GM12878 (cell line): Measurements from ENCODE around the gene APPBP2.

Experiments
- BHLHE40 ChIP-seq, 2 experiments: fragments of 450-650 bp in 1 of 2; IDR thresholded peaks; 2 replicates each; pipeline ENCODE4 v1.6.1; 2011 to 2017; ENCODE audit warnings: low read depth in 2 of 2, borderline replicate concordance in 1 of 2, improper control_type of control experiment in 1 of 2, low read length in 1 of 2, mild to moderate bottlenecking in 1 of 2
- CREM ChIP-seq: IDR thresholded peaks from 2 replicates; pipeline ENCODE4 v1.6.1; 2014; ENCODE audit warnings: antibody characterized with exemption, low read depth
- HDAC2 ChIP-seq: fragments of 200-600 bp; sonication (generic); IDR thresholded peaks from 2 replicates; pipeline ENCODE4 v1.6.1; 2017
- KAT2A ChIP-seq: conservative IDR thresholded peaks from 2 replicates; pipeline ENCODE4 v1.6.1; 2011; ENCODE audit warnings: low read depth, low read length; ENCODE audit not compliant: control insufficient read depth
- NR2C2 ChIP-seq: IDR thresholded peaks from 2 replicates; pipeline ENCODE4 v1.6.1; 2011; ENCODE audit warnings: borderline replicate concordance, low read depth; ENCODE audit not compliant: control insufficient read depth, insufficient read length
- POLR2A ChIP-seq: IDR thresholded peaks from 2 replicates; pipeline ENCODE4 v1.6.1; 2011; ENCODE audit warnings: low read depth, mild to moderate bottlenecking, low read length
- POLR2AphosphoS2 ChIP-seq: IDR thresholded peaks from 2 replicates; pipeline ENCODE4 v1.6.1; 2011; ENCODE audit warnings: low read depth, mild to moderate bottlenecking, low read length, improper control_type of control experiment, moderate library complexity
- POLR2AphosphoS5 ChIP-seq: IDR thresholded peaks from 2 replicates; pipeline ENCODE4 v1.6.1; 2011; ENCODE audit warnings: mild to moderate bottlenecking, low read length, inconsistent platforms
- RAD21 ChIP-seq: IDR thresholded peaks from 2 replicates; pipeline ENCODE4 v1.6.1; 2011; ENCODE audit warnings: mild to moderate bottlenecking, low read depth, low read length, moderate library complexity; ENCODE audit not compliant: insufficient read depth
- ZBED1 ChIP-seq: IDR thresholded peaks from 2 replicates; pipeline ENCODE4 v1.6.1; 2016; ENCODE audit warnings: borderline replicate concordance
- TF ChIP-seq, protein P1 (sequence below), 3 experiments: IDR thresholded peaks in 2 of 3; conservative IDR thresholded peaks in 1 of 3; 2 replicates each; pipeline ENCODE4 v1.5.1; 2011; ENCODE audit warnings: low read depth in 3 of 3, low read length in 3 of 3, mild to moderate bottlenecking in 3 of 3, control low read depth in 2 of 3, moderate library complexity in 2 of 3, inconsistent platforms in 1 of 3, mixed read lengths in 1 of 3; ENCODE audit not compliant: control insufficient read depth in 2 of 3, insufficient read depth in 1 of 3; ENCODE audit errors: extremely low read depth in 1 of 3
- TF ChIP-seq, protein P2 (sequence below): IDR thresholded peaks from 2 replicates; pipeline ENCODE4 v1.6.1; 2012; ENCODE audit warnings: mild to moderate bottlenecking, low read depth, low read length

DNA sequence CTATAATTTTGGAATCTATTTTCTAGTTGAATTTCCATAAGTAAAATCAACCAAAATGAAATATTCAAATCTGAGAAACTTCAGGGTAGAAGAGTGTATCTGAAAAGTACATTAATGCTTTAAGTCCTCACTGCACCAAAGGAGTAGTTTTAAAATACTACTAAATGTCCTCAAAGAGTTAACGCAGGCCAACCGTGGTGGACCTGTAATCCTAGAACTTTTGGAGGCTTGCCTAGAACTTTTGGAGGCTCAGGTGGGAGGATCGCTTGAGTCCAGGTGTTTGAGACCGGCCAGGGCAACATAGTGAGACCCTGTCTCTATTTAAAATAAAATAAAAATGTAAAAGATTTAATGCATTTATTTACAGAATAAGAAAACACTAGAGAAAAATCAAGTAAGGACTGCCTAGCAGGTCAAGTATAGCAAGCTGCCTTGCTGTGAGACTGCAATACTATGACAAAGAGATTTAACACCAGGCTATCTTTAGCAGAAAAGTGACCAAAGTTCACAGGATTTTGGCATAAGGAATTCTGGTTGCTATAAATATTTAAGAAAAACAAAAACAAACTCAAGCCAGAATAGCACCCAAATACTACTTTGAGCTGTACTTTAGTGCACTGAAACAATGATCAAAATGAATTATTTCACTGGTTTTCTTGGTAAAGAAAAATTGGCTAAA is 62.7 kb downstream of the APPBP2 start:
- TF ChIP-seq ZBED1 (no peak), POLR2AphosphoS5 (no peak), CREM (no peak), HDAC2 (no peak), RAD21 (no peak), POLR2AphosphoS2 (no peak), NR2C2 (no peak), POLR2A (no peak), KAT2A (no peak), BHLHE40 (IDR thresholded peaks at IDR 0.05; ENCODE audit: borderline replicate concordance in 1 of 2, low read depth in 2 of 2, low read length in 1 of 2) (no peak)
- TF ChIP-seq, protein P1, sequence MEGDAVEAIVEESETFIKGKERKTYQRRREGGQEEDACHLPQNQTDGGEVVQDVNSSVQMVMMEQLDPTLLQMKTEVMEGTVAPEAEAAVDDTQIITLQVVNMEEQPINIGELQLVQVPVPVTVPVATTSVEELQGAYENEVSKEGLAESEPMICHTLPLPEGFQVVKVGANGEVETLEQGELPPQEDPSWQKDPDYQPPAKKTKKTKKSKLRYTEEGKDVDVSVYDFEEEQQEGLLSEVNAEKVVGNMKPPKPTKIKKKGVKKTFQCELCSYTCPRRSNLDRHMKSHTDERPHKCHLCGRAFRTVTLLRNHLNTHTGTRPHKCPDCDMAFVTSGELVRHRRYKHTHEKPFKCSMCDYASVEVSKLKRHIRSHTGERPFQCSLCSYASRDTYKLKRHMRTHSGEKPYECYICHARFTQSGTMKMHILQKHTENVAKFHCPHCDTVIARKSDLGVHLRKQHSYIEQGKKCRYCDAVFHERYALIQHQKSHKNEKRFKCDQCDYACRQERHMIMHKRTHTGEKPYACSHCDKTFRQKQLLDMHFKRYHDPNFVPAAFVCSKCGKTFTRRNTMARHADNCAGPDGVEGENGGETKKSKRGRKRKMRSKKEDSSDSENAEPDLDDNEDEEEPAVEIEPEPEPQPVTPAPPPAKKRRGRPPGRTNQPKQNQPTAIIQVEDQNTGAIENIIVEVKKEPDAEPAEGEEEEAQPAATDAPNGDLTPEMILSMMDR (IDR thresholded peaks at IDR 0.05 in 2 of 3, conservative IDR thresholded peaks at IDR 0.05 in 1 of 3; ENCODE audit: control insufficient read depth in 2 of 3, extremely low read depth in 1 of 3, insufficient read depth in 1 of 3, low read depth in 3 of 3, low read length in 3 of 3) = no peak
- TF ChIP-seq, protein P2, sequence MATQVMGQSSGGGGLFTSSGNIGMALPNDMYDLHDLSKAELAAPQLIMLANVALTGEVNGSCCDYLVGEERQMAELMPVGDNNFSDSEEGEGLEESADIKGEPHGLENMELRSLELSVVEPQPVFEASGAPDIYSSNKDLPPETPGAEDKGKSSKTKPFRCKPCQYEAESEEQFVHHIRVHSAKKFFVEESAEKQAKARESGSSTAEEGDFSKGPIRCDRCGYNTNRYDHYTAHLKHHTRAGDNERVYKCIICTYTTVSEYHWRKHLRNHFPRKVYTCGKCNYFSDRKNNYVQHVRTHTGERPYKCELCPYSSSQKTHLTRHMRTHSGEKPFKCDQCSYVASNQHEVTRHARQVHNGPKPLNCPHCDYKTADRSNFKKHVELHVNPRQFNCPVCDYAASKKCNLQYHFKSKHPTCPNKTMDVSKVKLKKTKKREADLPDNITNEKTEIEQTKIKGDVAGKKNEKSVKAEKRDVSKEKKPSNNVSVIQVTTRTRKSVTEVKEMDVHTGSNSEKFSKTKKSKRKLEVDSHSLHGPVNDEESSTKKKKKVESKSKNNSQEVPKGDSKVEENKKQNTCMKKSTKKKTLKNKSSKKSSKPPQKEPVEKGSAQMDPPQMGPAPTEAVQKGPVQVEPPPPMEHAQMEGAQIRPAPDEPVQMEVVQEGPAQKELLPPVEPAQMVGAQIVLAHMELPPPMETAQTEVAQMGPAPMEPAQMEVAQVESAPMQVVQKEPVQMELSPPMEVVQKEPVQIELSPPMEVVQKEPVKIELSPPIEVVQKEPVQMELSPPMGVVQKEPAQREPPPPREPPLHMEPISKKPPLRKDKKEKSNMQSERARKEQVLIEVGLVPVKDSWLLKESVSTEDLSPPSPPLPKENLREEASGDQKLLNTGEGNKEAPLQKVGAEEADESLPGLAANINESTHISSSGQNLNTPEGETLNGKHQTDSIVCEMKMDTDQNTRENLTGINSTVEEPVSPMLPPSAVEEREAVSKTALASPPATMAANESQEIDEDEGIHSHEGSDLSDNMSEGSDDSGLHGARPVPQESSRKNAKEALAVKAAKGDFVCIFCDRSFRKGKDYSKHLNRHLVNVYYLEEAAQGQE = no peak
